ENCODE results near the gene DOCK6.

The DOCK6 gene

GRCh38 chr19:11288349-11288748 lies 26.0 kb upstream of the DOCK6 start:
- peak; percentile 64 for TF ChIP-seq CTCF (conservative IDR thresholded peaks at IDR 0.05; ENCODE audit: control insufficient read depth, insufficient read depth, low read depth, low read length)
- H3K4me3 ChIP-seq (ENCODE audit: control insufficient read depth, low read depth, low read length): no peak overlapping the region
- peak; percentile 41 for DNase-seq (ENCODE audit: low read depth)

- peak; percentile 50 for DNase-seq (ENCODE audit: low read depth)
- peak; percentile 17 for TF ChIP-seq CTCF (conservative IDR thresholded peaks at IDR 0.05; ENCODE audit: control insufficient read depth, insufficient read depth, low read depth, low read length)
These were observed 24.1 kb upstream of the DOCK6 start for GRCh38 chr19:11286312-11286974.

GRCh38 chr19:11284515-11284914 lies 22.2 kb upstream of the DOCK6 start:
- H3K4me3 ChIP-seq (ENCODE audit: control insufficient read depth, low read depth, low read length): no peak overlapping the region
- TF ChIP-seq CTCF (conservative IDR thresholded peaks at IDR 0.05; ENCODE audit: control insufficient read depth, insufficient read depth, low read depth, low read length): no peak
- DNase-seq (ENCODE audit: low read depth): no peak

More at GRCh38 chr19:11286312-11286974, 24.1 kb upstream of the DOCK6 start:
- H3K4me3 ChIP-seq (ENCODE audit: control insufficient read depth, low read depth, low read length): no peak overlapping the region

GRCh38 chr19:11281356-11282049 lies 19.2 kb upstream of the DOCK6 start:
- no peak for DNase-seq (ENCODE audit: low read depth)
- TF ChIP-seq CTCF (conservative IDR thresholded peaks at IDR 0.05; ENCODE audit: control insufficient read depth, insufficient read depth, low read depth, low read length): no peak
- H3K4me3 ChIP-seq (ENCODE audit: control insufficient read depth, low read depth, low read length): no peak overlapping the region

GRCh38 chr19:11279505-11280236 lies 17.3 kb upstream of the DOCK6 start:
- no peak for TF ChIP-seq CTCF (conservative IDR thresholded peaks at IDR 0.05; ENCODE audit: control insufficient read depth, insufficient read depth, low read depth, low read length)
- no peak for DNase-seq (ENCODE audit: low read depth)
- no peak overlapping the region for H3K4me3 ChIP-seq (ENCODE audit: control insufficient read depth, low read depth, low read length)

- no peak for DNase-seq (ENCODE audit: low read depth)
- no peak for TF ChIP-seq CTCF (conservative IDR thresholded peaks at IDR 0.05; ENCODE audit: control insufficient read depth, insufficient read depth, low read depth, low read length)
- H3K4me3 ChIP-seq (ENCODE audit: control insufficient read depth, low read depth, low read length): no peak overlapping the region
These were observed 16.3 kb upstream of the DOCK6 start for GRCh38 chr19:11278670-11279069.
